Activated CD4-positive, alpha-beta T cell treated with anti-CD3 and anti-CD28 coated beads, Interleukin-2, amount 10 ng/mL, durations not matched to agents 24 days and 14 days (primary cell): ENCODE measurements around the gene TMEM235. TPM values are rescaled to one million over a fixed set of nuclear protein-coding genes. Genes with fewer than 3 reads are reported as not detected.

ENCODE experiments used
- total RNA-seq: library from RNA; stranded (reverse); gene quantifications from 2 replicates; pipeline ENCODE4 v1.2.3, GENCODE V29; 2022

TMEM235 gene
- total RNA-seq, 1 donor from 2014 or later: not detected

Other genes starting within 250 kb of the TMEM235 start
- gene TMC6, start 102.9 kb upstream of the TMEM235 start, total RNA-seq: 250 and 251 TPM in 2 replicates
- 231 and 234 TPM in 2 replicates for gene TMC8, start 100.9 kb upstream of the TMEM235 start, total RNA-seq
- not detected in 2 replicates for gene C17orf99, start 85.2 kb upstream of the TMEM235 start, total RNA-seq
- 123 and 125 TPM in 2 replicates for gene SYNGR2, start 63.0 kb upstream of the TMEM235 start, total RNA-seq
- 66.7 and 69.0 TPM in 2 replicates for gene TK1, start 44.6 kb upstream of the TMEM235 start, total RNA-seq
- gene AFMID, start 44.3 kb upstream of the TMEM235 start, total RNA-seq: 31.0 and 33.4 TPM in 2 replicates
- 38.7 and 40.6 TPM in 2 replicates for gene BIRC5, start 17.4 kb upstream of the TMEM235 start, total RNA-seq
- gene SOCS3, start 128.4 kb downstream of the TMEM235 start, total RNA-seq: 78.3 and 81.5 TPM in 2 replicates
- 65.6 and 67.8 TPM in 2 replicates for gene PGS1, start 147.0 kb downstream of the TMEM235 start, total RNA-seq